ENCODE results near the gene CCDC190.

GRCh38 chr1:162857850-162858249, 3.1 kb downstream of the CCDC190 start:
- TF ChIP-seq EZH2phosphoT487 (IDR thresholded peaks at IDR 0.05; ENCODE audit: borderline replicate concordance) (no peak), CTCF (conservative IDR thresholded peaks at IDR 0.05; ENCODE audit: low read length) (no peak)
